ENCODE results near the gene CAPN7.

GRCh38 chr3:15175605-15176004 is 30.4 kb upstream of the CAPN7 start:
- TF ChIP-seq, protein P1, sequence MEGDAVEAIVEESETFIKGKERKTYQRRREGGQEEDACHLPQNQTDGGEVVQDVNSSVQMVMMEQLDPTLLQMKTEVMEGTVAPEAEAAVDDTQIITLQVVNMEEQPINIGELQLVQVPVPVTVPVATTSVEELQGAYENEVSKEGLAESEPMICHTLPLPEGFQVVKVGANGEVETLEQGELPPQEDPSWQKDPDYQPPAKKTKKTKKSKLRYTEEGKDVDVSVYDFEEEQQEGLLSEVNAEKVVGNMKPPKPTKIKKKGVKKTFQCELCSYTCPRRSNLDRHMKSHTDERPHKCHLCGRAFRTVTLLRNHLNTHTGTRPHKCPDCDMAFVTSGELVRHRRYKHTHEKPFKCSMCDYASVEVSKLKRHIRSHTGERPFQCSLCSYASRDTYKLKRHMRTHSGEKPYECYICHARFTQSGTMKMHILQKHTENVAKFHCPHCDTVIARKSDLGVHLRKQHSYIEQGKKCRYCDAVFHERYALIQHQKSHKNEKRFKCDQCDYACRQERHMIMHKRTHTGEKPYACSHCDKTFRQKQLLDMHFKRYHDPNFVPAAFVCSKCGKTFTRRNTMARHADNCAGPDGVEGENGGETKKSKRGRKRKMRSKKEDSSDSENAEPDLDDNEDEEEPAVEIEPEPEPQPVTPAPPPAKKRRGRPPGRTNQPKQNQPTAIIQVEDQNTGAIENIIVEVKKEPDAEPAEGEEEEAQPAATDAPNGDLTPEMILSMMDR (IDR thresholded peaks at IDR 0.05): no peak
- TF ChIP-seq POLR2A (IDR thresholded peaks at IDR 0.05) (no peak), POLR2AphosphoS5 (IDR thresholded peaks at IDR 0.05) (no peak)
